GM21528 (cell line): ENCODE measurements around the gene ITCH.
"Not testable (repeated sequence)": the region's sequence is repeated elsewhere in the genome, so short reads cannot be mapped to it uniquely, and the experiment has no call there.

ENCODE experiments used
- ATAC-seq: cut with Tn5 transposase; IDR thresholded peaks from one replicate; pipeline ENCODE4 v1.9.1; 2021; ENCODE audit warnings: mild to moderate bottlenecking, moderate library complexity; ENCODE audit not compliant: unreplicated experiment, low FRiP score

The ITCH gene

DNA sequence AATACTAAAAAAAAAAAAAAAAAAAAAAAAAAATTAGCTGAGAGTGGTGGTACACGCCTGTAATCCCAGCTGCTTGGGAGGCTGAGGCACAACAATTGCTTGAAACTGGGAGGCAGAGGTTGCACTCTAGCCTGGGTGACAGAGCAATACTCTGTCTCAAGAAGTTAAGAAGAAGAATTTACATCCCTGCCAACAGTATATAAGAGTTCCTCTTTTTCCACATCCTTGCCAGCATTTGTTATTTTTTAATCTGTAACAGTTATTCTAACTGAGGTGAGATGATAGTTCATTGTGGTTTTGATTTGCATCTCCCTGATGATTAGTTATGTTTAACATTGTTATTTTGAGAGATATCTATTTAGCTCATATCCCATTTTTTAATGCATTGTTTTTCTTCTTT is 132.8 kb downstream of the ITCH start:
- no peak for ATAC-seq

- not testable (repeated sequence) for ATAC-seq
These were observed 134.5 kb downstream of the ITCH start for GRCh38 chr20:34497596-34497995.

DNA sequence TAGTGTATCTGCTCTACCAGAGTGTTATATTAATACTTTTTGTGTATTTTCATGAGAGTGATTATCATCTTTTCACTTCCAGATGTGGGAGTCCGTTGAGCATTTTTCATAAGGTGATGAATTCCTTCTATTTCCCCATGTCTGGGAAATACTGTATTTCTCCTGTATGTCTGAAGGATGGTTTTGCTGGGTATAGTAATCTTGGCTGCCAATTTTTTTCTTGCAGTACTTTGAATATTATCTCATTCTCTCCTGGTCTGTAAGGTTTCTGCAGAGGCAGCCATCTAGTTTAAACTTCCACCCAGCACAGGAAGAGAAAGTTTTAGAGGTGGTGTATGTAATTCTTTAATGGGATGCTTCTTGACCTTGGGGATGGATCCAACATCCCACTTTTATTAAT is 137.8 kb downstream of the ITCH start:
- no peak for ATAC-seq

DNA sequence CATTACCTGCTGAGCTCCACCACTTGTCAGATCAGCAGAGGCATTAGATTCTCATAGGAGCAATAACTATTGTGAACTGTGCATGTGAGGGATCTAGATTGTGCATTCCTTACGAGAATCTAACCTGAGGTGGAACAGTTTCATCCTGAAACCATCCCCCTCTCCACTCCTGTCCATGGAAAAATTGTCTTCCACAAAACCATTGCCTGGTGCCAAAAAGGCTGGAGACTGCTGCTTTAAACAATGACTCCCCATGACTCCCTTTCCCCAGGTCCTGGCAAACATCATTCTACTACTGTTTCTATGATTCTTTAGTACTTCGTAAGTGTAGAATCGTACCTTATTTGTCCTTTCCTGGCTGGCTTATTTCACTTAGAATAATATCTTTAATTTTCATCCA is 143.4 kb downstream of the ITCH start:
- ATAC-seq: no peak

GRCh38 chr20:34507702-34508413 is 144.8 kb downstream of the ITCH start:
- no peak for ATAC-seq

GRCh38 chr20:34510575-34510974 is 147.5 kb downstream of the ITCH start:
- ATAC-seq: no peak

GRCh38 chr20:34511891-34512265 is 148.8 kb downstream of the ITCH start:
- ATAC-seq: no peak

- no peak for ATAC-seq
These were observed 149.3 kb downstream of the ITCH start for GRCh38 chr20:34512266-34512954.

DNA sequence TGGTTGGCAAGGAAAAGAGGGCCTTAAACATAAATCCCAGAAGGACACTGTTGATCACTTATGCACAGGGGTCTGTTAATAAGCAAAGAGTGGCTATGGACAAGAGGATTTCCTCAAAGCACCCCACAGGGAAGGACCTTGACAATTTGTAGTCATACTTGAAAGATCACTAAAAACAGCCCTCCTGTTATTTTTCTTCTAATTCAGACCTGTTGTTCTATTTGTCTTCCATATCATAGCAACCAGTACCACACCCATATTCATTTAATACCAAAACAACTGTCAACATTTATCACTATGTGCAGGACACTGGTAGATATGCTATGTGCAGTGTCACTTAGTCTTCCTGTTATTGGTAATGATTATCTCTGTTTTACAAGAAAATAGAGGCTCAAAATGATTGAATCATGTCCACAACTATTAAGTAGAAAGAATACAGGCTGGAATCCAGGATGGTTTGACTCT is 149.9 kb downstream of the ITCH start:
- no peak for ATAC-seq

- ATAC-seq: not testable (repeated sequence)
These were observed 151.0 kb downstream of the ITCH start for GRCh38 chr20:34514034-34514433.

GRCh38 chr20:34514897-34515483 is 151.9 kb downstream of the ITCH start:
- no peak for ATAC-seq

DNA sequence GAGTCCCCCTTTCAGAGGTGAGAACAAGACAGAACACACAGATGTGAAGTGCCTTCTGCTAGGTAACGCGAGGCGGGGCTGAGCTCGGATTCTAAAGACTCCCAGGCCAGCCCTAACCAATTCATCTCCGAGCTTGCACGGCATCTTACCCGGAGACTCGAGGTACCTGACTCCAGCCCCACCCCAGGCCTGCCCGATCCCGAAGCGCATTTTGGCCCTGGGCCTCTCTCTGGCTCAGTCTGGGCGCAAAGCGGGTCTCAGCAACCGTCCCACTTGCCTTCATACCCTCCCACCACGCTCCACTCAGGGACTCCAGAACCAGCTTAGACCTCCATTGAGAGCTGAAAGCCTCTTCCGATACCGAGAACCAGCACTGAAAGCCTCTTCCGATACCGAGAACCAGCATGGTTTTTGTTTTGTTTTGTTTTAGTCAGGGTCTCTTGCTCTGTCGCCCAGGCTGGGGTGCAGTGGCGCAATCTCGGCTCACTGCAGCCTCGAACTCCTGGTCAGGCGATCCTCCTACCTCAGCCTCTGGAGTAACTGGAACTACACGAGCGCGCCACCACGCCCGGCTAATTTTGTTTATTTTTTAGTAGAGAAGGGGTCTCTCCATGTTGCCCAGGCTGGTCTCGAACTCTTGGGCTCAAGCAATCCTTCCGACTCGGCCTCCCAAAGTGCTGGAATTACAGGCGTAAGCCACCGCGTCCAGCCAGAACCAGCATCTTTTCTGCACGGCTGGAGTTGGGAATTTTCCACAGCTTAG is 152.6 kb downstream of the ITCH start:
- peak; percentile 49 for ATAC-seq

DNA sequence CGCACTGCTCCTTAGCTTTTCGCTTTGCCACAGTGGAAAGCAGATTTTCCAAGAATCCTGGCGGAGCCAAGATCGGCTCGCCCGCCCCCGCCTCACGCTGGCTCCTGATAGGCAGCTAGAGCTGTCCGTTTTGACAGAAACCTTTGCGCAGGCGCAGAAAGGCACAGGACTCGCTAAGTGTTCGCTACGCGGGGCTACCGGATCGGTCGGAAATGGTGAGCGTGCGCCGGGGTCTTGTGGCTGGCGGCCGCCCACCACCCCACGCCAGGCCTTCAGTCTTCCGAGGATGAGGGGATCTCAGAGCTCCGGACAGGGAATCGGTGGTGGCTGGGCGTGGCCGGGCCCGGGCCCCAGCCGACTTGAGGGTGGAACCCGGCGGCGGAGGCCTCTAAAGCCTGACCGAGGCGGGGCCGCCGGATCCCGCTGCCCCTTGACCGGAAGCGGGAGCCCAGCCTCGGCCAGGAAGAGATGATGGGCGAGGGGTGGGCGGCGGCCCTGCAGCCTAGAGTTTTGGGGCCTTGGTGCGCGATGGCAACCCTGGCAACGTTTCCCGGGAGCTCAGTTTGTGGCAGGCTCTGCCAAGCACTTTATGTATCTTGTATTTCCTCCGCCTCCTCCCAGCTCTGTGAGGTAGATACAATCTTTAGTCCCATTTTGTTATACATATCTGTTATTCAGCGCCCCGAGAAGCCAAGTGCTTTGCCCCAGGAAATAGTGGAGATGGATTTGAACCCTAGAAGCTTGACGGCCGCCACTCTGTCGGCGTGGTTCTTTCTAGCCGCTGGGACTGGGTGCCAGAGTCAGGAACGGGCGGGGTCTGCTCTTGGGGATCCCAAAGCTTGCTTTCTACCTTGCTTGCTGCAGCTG is 153.4 kb downstream of the ITCH start, which contains the start of gene DYNLRB1:
Gene DYNLRB1, plus strand, starts transcription at position 176 of the 867 bp plus-strand sequence. Its CDS starts 37 bp downstream, at position 213.
- ATAC-seq: peak; percentile 61

- ATAC-seq: no peak
These were observed 154.0 kb downstream of the ITCH start for GRCh38 chr20:34517114-34517505.

GRCh38 chr20:34518863-34519262 is 155.8 kb downstream of the ITCH start:
- not testable (repeated sequence) for ATAC-seq

DNA sequence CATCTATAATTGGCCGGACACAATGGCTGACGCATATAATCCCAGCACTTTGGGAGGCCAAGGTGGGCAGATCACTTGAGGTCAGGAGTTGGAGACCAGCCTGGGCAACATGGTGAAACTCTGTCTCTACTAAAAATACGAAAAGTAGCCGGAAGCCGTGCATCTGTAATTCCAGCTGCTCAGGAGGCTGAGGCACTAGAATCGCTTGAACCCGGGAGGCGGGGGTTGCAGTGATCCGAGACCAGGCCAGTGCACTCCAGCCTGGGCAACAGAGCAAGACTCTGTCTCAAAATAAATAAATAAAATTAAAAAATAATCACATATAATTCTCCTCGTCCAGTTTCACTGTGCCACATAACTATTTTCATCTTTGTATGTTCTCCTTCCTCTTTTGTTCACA is 156.8 kb downstream of the ITCH start:
- ATAC-seq: not testable (repeated sequence)

DNA sequence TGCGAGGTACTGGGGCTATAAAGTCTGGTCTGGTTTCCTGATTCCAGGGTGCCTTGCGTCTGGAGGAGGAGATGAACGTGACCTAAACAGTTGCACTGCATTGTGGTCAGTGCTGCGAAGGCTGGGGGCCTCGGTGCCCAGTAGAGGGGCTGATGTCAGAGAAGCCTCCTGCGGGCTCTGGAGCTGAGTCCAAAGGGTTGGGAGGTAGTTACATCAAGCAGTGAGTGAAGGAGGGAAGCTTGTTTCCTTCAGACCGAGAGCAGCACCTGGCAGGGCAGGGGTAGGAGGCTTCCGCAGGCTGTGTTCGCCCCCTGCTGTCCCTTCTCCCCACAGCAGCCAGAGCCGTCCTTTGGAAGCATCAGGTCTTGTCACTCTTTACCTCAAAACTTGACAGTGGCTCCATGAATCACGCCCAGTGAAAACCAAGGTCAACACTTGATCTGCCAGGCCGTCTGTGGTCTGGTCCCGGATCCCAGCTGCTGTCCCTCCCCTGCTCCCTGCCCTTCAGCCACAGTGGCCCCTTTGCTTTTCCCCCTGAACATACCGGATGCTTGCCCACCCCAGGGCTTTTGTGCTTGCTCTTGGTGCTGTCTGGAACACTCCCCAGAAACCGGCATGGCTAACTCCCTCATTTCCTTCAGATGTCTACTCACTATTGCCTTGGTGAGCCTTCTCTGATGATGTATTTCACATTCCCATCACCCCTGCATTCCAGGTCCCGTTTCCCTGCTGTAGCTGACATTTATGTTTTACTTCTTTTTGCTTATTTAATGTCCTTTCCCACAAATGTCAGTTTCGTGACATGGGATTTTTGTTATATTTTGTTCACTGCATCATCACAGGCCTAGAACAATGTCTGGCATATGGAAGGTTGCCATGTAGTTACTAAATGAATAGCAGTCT is 160.1 kb downstream of the ITCH start:
- ATAC-seq: no peak

- no peak for ATAC-seq
These were observed 161.4 kb downstream of the ITCH start for GRCh38 chr20:34524426-34524825.

- no peak for ATAC-seq
These were observed 162.3 kb downstream of the ITCH start for GRCh38 chr20:34525342-34525708.
